NB4 (cell line): Measurements from ENCODE around the gene KCNQ5.

Experiments
- CTCF ChIP-seq: IDR thresholded peaks from one replicate; pipeline ENCODE4 v1.5.1; 2012; ENCODE audit warnings: low read depth, low read length
- MYC ChIP-seq: IDR thresholded peaks from 2 replicates; pipeline ENCODE4 v1.6.1; 2011; ENCODE audit warnings: low read depth, low read length
- POLR2A ChIP-seq: IDR thresholded peaks from 2 replicates; pipeline ENCODE4 v1.6.1; 2011; ENCODE audit warnings: mild to moderate bottlenecking; ENCODE audit not compliant: insufficient read length; ENCODE audit errors: extremely low read depth

- TF ChIP-seq CTCF (no peak), MYC (no peak), POLR2A (no peak)
Observed at GRCh38 chr6:72677740-72678139, 55.9 kb downstream of the KCNQ5 start.
